HG03565 (cell line): Measurements from ENCODE around the gene TMEM91.
A peak's percentile ranks its signal among the peaks of the same experiment; 100 is the strongest.
"Not testable (repeated sequence)": the region's sequence is repeated elsewhere in the genome, so short reads cannot be mapped to it uniquely, and the experiment has no call there.

ENCODE experiments used
- ATAC-seq: cut with Tn5 transposase; IDR thresholded peaks from one replicate; pipeline ENCODE4 v1.9.1; 2021; ENCODE audit warnings: mild to moderate bottlenecking, moderate library complexity; ENCODE audit not compliant: unreplicated experiment

Gene TMEM91

GRCh38 chr19:41352609-41353465 lies 23.5 kb upstream of the TMEM91 start:
- ATAC-seq: no peak

- peak; percentile 32 for ATAC-seq
Measured at GRCh38 chr19:41353466-41354342, 22.6 kb upstream of the TMEM91 start, which contains the start of gene TGFB1. TGFB1 (minus strand) TSS chr19:41353922; CDS start chr19:41353044, 878 bp downstream.

- no peak for ATAC-seq
Measured at GRCh38 chr19:41354343-41354953, 21.9 kb upstream of the TMEM91 start.

GRCh38 chr19:41355035-41355434 lies 21.3 kb upstream of the TMEM91 start:
- no peak for ATAC-seq

GRCh38 chr19:41355802-41356201 lies 20.5 kb upstream of the TMEM91 start:
- ATAC-seq: no peak

- no peak for ATAC-seq
Measured at GRCh38 chr19:41356984-41357739, 19.2 kb upstream of the TMEM91 start.

- no peak for ATAC-seq
Measured at GRCh38 chr19:41357746-41358145, 18.6 kb upstream of the TMEM91 start.

GRCh38 chr19:41359741-41360140 lies 16.6 kb upstream of the TMEM91 start:
- ATAC-seq: no peak

- no peak for ATAC-seq
Measured at GRCh38 chr19:41362143-41362847, 14.0 kb upstream of the TMEM91 start.

- ATAC-seq: no peak
Measured at GRCh38 chr19:41363371-41363752, 13.0 kb upstream of the TMEM91 start.

GRCh38 chr19:41363753-41364523 lies 12.4 kb upstream of the TMEM91 start, which contains the start of gene B9D2:
B9D2 (minus strand) TSS chr19:41364149; CDS start chr19:41363519, 630 bp downstream.
- ATAC-seq: peak; percentile 74

GRCh38 chr19:41364524-41365391 lies 11.6 kb upstream of the TMEM91 start:
- no peak for ATAC-seq

GRCh38 chr19:41366089-41366488 lies 10.2 kb upstream of the TMEM91 start:
- no peak for ATAC-seq

- no peak for ATAC-seq
Measured at GRCh38 chr19:41367848-41368301, 8.5 kb upstream of the TMEM91 start.

- no peak for ATAC-seq
Measured at GRCh38 chr19:41369769-41370168, 6.6 kb upstream of the TMEM91 start.

- ATAC-seq: not testable (repeated sequence)
Measured at GRCh38 chr19:41371119-41371518, 5.2 kb upstream of the TMEM91 start.

GRCh38 chr19:41371541-41371940 lies 4.8 kb upstream of the TMEM91 start:
- ATAC-seq: no peak

- no peak for ATAC-seq
Measured at GRCh38 chr19:41372501-41372900, 3.8 kb upstream of the TMEM91 start.
